ENCODE measurements around the gene S100A3.

The S100A3 gene

DNA sequence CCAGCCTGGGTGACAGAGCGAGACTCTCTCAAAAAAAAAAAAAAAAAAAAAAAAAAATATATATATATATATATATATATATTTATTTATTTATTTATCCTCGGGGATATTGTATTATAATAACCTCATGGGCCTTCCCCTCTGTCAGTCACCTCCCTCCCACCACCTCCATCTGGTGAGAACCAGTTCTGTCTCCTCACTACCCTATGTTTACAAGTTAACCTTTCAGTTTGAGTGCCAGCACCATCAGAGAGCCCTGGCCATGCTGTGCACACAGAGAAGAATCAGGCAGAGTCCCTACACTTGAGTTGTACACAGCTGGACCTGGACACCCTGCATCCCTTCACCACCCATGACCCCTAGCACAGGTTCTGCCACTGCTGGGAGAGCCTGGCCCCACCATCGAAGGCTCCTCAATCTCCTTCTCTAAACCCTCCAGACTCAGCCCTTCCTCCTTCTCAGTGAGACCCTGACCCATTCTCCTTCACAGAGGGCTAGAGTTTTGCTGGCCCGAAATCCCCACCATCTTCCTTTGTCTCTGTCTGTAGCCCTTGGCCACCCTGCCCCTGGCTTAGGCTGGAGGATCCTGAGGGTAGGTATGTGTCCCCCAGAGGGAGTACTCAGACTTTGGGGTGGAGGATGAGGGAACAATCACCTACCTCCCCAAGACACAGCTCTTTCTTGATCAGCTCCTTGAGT lies 9.5 kb downstream of the S100A3 start:
- no peak for DNase-seq (ENCODE audit: low read depth)
- TF ChIP-seq CTCF (conservative IDR thresholded peaks at IDR 0.05; ENCODE audit: control insufficient read depth, insufficient read depth, low read depth, low read length): no peak
- H3K4me3 ChIP-seq (ENCODE audit: control insufficient read depth, low read depth, low read length): no peak overlapping the region

DNA sequence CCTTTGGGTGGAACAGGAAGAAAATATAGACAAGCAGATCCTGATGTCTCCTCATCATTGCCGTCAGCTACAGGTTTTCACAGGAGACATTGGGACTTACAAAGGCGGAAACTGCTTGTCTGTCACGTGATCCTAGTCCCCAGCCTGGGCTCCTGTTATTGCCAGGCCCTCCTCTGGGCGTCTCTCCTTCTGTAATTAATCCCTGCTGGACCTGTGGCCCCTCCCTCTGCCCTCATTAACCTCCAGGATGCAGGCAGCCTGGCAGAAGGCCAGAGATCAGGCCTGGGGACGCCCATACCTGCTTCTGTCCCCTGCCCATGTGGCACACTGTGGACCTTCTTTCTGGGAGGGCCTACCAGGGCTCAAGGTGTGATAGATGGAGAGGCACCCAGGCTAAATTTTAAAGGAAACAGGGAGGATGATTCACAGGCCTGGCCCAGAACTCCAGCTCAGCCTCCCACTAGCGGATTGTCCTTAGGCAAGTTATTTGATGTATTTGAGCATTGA lies 10.7 kb downstream of the S100A3 start:
- TF ChIP-seq CTCF (conservative IDR thresholded peaks at IDR 0.05; ENCODE audit: control insufficient read depth, insufficient read depth, low read depth, low read length): no peak
- H3K4me3 ChIP-seq (ENCODE audit: control insufficient read depth, low read depth, low read length): no peak overlapping the region
- DNase-seq (ENCODE audit: low read depth): peak; percentile 66

DNA sequence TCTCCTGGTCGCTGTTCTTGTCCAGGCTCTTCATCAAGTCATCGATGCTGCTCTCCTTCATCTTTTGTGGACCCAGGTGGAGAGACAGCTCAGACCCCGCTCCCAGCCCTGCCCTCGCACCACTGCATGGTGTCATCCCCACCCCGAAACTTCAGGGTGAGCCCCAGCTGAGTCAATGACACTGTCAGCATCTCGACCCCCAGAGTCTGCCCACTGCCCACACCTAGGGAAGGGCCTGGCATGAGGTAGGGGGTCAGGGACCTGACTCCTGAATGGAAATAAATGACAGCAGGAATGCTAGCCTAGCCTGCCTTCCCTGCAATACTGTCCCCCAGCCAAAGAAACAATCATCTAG lies 11.7 kb downstream of the S100A3 start:
- DNase-seq (ENCODE audit: low read depth): no peak
- TF ChIP-seq CTCF (conservative IDR thresholded peaks at IDR 0.05; ENCODE audit: control insufficient read depth, insufficient read depth, low read depth, low read length): no peak
- H3K4me3 ChIP-seq (ENCODE audit: control insufficient read depth, low read depth, low read length): no peak overlapping the region

- DNase-seq (ENCODE audit: low read depth): no peak
- no peak for TF ChIP-seq CTCF (conservative IDR thresholded peaks at IDR 0.05; ENCODE audit: control insufficient read depth, insufficient read depth, low read depth, low read length)
- H3K4me3 ChIP-seq (ENCODE audit: control insufficient read depth, low read depth, low read length): peak overlapping the region; percentile 100
These were observed 12.2 kb downstream of the S100A3 start for GRCh38 chr1:153536671-153537375.

- TF ChIP-seq CTCF (conservative IDR thresholded peaks at IDR 0.05; ENCODE audit: control insufficient read depth, insufficient read depth, low read depth, low read length): no peak
- DNase-seq (ENCODE audit: low read depth): peak; percentile 93
- peak overlapping the region; percentile 100 for H3K4me3 ChIP-seq (ENCODE audit: control insufficient read depth, low read depth, low read length)
These were observed 12.9 kb downstream of the S100A3 start for GRCh38 chr1:153536012-153536670.

DNA sequence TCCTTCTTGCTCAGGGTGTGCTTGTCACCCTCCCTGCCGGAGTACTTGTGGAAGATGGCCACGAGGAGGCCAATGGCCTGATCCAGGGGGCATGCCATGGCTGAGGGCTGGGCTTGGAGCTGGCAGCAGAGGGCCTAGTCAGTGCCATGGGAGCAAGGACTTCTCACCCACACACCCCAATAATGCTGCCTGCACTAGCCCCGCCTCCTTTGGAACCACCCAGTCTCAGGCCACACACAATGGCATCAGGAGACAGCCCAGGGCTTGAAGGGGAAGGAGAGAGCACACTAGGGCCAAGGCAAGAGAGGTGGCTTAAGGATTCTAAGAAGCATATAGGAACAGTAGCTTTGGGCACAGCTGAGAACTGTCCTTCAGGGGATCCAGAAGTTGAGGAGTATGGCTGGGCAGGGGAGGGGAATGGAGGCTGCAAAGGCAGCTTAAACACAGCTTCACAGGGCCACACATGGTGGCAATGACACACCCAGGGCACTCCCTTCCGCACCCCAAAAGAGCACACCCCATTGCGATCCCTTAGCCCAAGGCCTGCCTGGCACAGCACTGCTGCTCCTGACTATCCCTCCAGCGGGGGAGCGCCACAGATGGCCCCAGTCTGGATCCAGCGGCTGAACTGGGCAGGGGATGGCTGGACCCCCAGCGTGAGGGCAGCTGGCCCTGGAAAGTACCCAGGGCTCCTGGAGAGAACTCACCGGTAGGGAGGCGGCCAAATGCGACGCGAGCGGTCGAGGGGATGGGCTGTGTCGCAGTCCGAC lies 13.6 kb downstream of the S100A3 start, which contains the start of gene S100A6:
S100A6 (minus strand) TSS at position 750 of the 770 bp plus-strand sequence; CDS start at position 98, 652 bp downstream.
- H3K4me3 ChIP-seq (ENCODE audit: control insufficient read depth, low read depth, low read length): peak within 1 kb of the TSS; percentile 100
- peak; percentile 59 for DNase-seq (ENCODE audit: low read depth)
- no peak for TF ChIP-seq CTCF (conservative IDR thresholded peaks at IDR 0.05; ENCODE audit: control insufficient read depth, insufficient read depth, low read depth, low read length)
